ENCODE measurements around the gene KRT32. TPM values are rescaled to one million over a fixed set of nuclear protein-coding genes. Genes with fewer than 3 reads are reported as not detected.

KRT32 gene
- total and polyA plus RNA-seq, 4 donors = not detected

DNA sequence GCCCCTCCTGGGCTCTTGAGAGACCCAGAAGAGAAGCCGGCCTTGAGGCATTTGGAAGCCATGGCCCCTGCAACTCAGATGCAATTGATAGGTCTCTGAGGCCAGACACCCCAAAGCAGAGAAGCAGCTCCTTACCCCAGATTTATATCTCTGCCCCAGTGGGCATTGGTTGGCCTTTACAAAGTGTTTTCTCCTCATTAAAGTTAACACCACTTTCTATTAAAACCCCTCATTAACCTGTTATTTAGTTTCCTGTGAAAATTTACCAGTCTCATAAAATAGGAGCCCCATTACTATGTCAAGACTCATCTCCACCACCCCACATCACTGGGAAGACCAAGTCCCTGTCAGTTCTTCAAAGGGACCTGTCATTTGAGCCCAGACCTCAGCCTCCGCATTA is 13.8 kb upstream of the KRT32 start, which contains the start of gene KRT35:
TSS of gene KRT35 (minus strand) at position 116 of the 400 bp plus-strand sequence. CDS start at position 62, 54 bp downstream.
- TF ChIP-seq, protein P1, sequence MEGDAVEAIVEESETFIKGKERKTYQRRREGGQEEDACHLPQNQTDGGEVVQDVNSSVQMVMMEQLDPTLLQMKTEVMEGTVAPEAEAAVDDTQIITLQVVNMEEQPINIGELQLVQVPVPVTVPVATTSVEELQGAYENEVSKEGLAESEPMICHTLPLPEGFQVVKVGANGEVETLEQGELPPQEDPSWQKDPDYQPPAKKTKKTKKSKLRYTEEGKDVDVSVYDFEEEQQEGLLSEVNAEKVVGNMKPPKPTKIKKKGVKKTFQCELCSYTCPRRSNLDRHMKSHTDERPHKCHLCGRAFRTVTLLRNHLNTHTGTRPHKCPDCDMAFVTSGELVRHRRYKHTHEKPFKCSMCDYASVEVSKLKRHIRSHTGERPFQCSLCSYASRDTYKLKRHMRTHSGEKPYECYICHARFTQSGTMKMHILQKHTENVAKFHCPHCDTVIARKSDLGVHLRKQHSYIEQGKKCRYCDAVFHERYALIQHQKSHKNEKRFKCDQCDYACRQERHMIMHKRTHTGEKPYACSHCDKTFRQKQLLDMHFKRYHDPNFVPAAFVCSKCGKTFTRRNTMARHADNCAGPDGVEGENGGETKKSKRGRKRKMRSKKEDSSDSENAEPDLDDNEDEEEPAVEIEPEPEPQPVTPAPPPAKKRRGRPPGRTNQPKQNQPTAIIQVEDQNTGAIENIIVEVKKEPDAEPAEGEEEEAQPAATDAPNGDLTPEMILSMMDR (IDR thresholded peaks at IDR 0.05; ENCODE audit: control extremely low read depth, extremely low read depth) = no peak

DNA sequence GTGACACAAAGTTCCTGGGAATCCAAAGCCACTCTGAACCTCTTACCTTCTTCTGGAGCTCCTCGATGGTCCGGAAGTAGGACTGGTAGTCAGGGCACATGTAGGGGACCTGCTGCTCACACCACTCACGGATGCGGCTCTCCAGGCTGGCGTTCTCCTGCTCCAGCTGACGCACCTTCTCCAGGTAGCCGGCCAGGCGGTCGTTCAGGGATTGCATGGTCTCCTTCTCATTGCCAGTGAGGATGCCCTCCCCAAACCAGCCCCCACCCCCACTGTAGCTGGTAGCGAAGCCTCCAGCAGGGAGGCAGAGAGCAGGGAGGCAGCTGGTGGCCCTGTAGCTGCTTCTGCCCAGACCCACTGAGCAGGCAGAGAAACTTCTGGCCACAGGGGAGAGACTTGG is 13.4 kb upstream of the KRT32 start:
- Histone ChIP-seq H3K9ac (ENCODE audit: insufficient read depth in 1 of 2, low read length in 2 of 2) (no peak overlapping the region), H3K27me3 (ENCODE audit: control insufficient read depth in 3 of 3, insufficient read depth in 3 of 3, low read length in 2 of 3) (no peaks in the 10 kb centered on the region), H3K36me3 (ENCODE audit: control insufficient read depth in 4 of 4, insufficient read depth in 4 of 4, low read length in 4 of 4) (no peaks in the 10 kb centered on the region), H3K4me3 (no peak overlapping the region), H3K4me1 (ENCODE audit: control insufficient read depth in 5 of 5, insufficient read depth in 5 of 5, low read length in 5 of 5) (no peaks in the 10 kb centered on the region), H3K9me3 (ENCODE audit: control insufficient read depth in 4 of 4, insufficient read depth in 3 of 4, low read length in 3 of 4) (no peaks in the 10 kb centered on the region), H3K27ac (ENCODE audit: low read depth in 1 of 2, low read length in 1 of 2) (no peak overlapping the region)
- TF ChIP-seq, protein P1 (IDR thresholded peaks at IDR 0.05; ENCODE audit: control extremely low read depth, extremely low read depth) = no peak
- WGBS, 2 donors = 94 to 97% methylated on average over 10 of the region's 10 CpGs
- DNase-seq = no peak
- no peak for ATAC-seq (ENCODE audit: insufficient read depth, low FRiP score)

More for the DNA sequence above, 13.8 kb upstream of the KRT32 start, which contains the start of gene KRT35:
- no peaks in the 10 kb centered on the region for H3K36me3 ChIP-seq (ENCODE audit: control insufficient read depth in 4 of 4, insufficient read depth in 4 of 4, low read length in 4 of 4)
- H3K4me3 ChIP-seq = no peak within 1 kb of the TSS
- DNase-seq (no peak), ATAC-seq (ENCODE audit: insufficient read depth, low FRiP score) (no peak)
- WGBS, 2 donors = 95 to 100% methylated on average over 2 of the region's 2 CpGs
- no peak within 1 kb of the TSS for H3K27ac ChIP-seq (ENCODE audit: low read depth in 1 of 2, low read length in 1 of 2)
- no peak within 1 kb of the TSS for H3K9ac ChIP-seq (ENCODE audit: insufficient read depth in 1 of 2, low read length in 2 of 2)
- H3K4me1 ChIP-seq (ENCODE audit: control insufficient read depth in 5 of 5, insufficient read depth in 5 of 5, low read length in 5 of 5) = no peaks in the 10 kb centered on the region
- no peaks in the 10 kb centered on the region for H3K9me3 ChIP-seq (ENCODE audit: control insufficient read depth in 4 of 4, insufficient read depth in 3 of 4, low read length in 3 of 4)
- no peaks in the 10 kb centered on the region for H3K27me3 ChIP-seq (ENCODE audit: control insufficient read depth in 3 of 3, insufficient read depth in 3 of 3, low read length in 2 of 3)

DNA sequence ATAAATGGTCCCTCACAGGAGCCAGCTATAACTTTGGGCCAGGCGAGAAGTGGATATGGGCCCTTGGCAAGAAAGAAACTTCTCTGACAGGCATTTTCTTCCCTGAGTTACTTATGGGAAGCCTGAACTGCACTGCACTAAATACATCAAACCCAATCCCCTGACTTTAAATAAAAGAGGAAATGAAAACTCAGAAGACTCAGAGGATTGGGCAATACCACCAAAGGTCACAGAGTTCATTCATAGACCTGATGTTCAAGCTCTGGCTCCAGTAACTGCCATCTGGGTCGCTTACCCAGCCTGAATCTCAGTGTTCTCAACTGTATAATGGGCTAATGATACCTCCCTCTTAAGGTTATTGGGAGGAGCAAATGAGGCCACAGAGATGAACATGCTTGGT is 12.9 kb upstream of the KRT32 start:
- ATAC-seq (ENCODE audit: insufficient read depth, low FRiP score) (no peak), DNase-seq (no peak)
- Histone ChIP-seq H3K9me3 (ENCODE audit: control insufficient read depth in 4 of 4, insufficient read depth in 3 of 4, low read length in 3 of 4) (no peaks in the 10 kb centered on the region), H3K36me3 (ENCODE audit: control insufficient read depth in 4 of 4, insufficient read depth in 4 of 4, low read length in 4 of 4) (no peaks in the 10 kb centered on the region), H3K27me3 (ENCODE audit: control insufficient read depth in 3 of 3, insufficient read depth in 3 of 3, low read length in 2 of 3) (no peaks in the 10 kb centered on the region), H3K4me1 (ENCODE audit: control insufficient read depth in 5 of 5, insufficient read depth in 5 of 5, low read length in 5 of 5) (no peaks in the 10 kb centered on the region), H3K27ac (ENCODE audit: low read depth in 1 of 2, low read length in 1 of 2) (no peak overlapping the region), H3K9ac (ENCODE audit: insufficient read depth in 1 of 2, low read length in 2 of 2) (no peak overlapping the region), H3K4me3 (no peak overlapping the region)
- WGBS, 2 donors = 46 to 51% methylated on average over 2 of the region's 2 CpGs
- TF ChIP-seq, protein P1 (IDR thresholded peaks at IDR 0.05; ENCODE audit: control extremely low read depth, extremely low read depth) = no peak

DNA sequence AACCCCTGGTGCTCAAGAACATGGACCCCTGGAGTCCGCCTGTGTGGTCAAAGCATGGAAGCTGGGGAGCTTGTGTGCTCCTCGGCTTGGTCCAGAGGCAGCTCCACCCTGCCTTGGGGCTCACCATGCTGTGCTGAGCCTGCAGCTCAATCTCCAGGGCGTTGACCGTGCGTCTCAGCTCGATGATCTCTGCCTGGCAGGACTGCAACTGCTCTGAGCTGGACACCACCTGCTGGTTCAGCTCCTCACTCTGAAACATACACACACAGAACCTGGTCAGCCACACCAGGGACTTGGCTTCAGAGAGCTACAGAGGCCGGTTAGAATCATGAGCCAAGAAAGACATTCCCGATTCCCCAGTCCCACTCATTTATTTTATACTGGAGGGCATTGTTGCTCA is 11.1 kb upstream of the KRT32 start:
- no peak overlapping the region for H3K9ac ChIP-seq (ENCODE audit: insufficient read depth in 1 of 2, low read length in 2 of 2)
- no peak overlapping the region for H3K4me3 ChIP-seq
- DNase-seq (no peak), ATAC-seq (ENCODE audit: insufficient read depth, low FRiP score) (no peak)
- TF ChIP-seq, protein P1 (IDR thresholded peaks at IDR 0.05; ENCODE audit: control extremely low read depth, extremely low read depth) = no peak
- H3K4me1 ChIP-seq (ENCODE audit: control insufficient read depth in 5 of 5, insufficient read depth in 5 of 5, low read length in 5 of 5) = no peaks in the 10 kb centered on the region
- H3K36me3 ChIP-seq (ENCODE audit: control insufficient read depth in 4 of 4, insufficient read depth in 4 of 4, low read length in 4 of 4) = no peaks in the 10 kb centered on the region
- no peaks in the 10 kb centered on the region for H3K27me3 ChIP-seq (ENCODE audit: control insufficient read depth in 3 of 3, insufficient read depth in 3 of 3, low read length in 2 of 3)
- H3K9me3 ChIP-seq (ENCODE audit: control insufficient read depth in 4 of 4, insufficient read depth in 3 of 4, low read length in 3 of 4) = no peaks in the 10 kb centered on the region
- WGBS, 2 donors = 92 to 94% methylated on average over 8 of the region's 8 CpGs
- H3K27ac ChIP-seq (ENCODE audit: low read depth in 1 of 2, low read length in 1 of 2) = no peak overlapping the region
